IPS-18a (cell line): Measurements from ENCODE around the gene ASB18.

Experiments used
- H3K27ac ChIP-seq: one replicate; pipeline ENCODE4 v1.5.1; 2013; ENCODE audit warnings: low read length
- H3K27me3 ChIP-seq: one replicate; pipeline ENCODE4 v1.6.1; 2013; ENCODE audit warnings: mild to moderate bottlenecking, low read length; ENCODE audit not compliant: control insufficient read depth, insufficient read depth
- H3K36me3 ChIP-seq: one replicate; pipeline ENCODE4 v1.6.1; 2013; ENCODE audit warnings: low read depth, low read length; ENCODE audit not compliant: control insufficient read depth
- H3K4me1 ChIP-seq: one replicate; pipeline ENCODE4 v1.6.1; 2013; ENCODE audit warnings: low read depth, low read length; ENCODE audit not compliant: control insufficient read depth
- H3K4me3 ChIP-seq: one replicate; pipeline ENCODE4 v1.5.1; 2013; ENCODE audit warnings: low read length
- H3K9ac ChIP-seq: one replicate; pipeline ENCODE4 v1.6.1; 2013; ENCODE audit warnings: mild to moderate bottlenecking, low read length, moderate library complexity
- H3K9me3 ChIP-seq: one replicate; pipeline ENCODE4 v1.6.1; 2013; ENCODE audit warnings: low read depth, low read length; ENCODE audit not compliant: control insufficient read depth

The ASB18 gene

DNA sequence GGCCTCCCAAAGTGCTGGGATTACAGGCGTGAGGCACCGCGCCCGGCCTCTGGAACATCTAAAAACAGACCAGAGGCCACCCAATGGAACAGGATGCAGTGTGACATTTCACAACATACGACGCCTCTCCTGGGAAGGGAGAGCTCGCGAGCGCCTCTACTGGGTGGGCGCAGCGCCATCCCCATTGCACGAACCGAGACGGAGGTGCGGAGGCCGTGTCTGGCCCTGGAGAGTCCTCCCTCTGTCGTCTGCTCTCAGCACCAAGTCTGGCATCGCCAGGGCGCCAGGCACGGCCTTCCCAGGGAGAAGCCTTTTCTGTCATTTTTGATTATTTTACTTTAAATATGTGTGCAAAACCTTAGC lies 86.6 kb downstream of the ASB18 start:
- H3K4me3 ChIP-seq = peak overlapping the region; percentile 68

DNA sequence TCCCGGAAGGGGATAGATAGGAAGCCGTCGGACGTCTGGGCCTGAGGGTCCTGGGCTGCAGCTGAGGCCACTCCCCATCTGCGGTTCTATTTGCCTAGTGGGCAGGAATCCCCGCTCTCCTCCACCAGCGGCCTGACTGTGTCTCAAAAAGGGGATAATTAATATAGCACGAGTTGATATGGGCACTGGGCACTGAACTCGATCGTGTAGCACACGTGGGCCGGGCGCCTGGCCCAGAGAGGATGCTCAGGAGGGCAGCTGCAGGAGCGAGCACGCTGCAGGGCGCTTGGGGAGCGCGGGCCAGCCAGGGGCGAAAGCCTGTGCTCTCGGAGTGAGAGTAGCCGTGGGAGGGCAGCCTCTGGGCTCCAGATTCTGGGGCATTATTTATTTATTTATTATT lies 87.3 kb downstream of the ASB18 start:
- H3K4me3 ChIP-seq = no peak overlapping the region
- H3K27ac ChIP-seq = no peak overlapping the region
- peaks cover 87% of the 10 kb centered on the region for H3K27me3 ChIP-seq
- no peaks in the 10 kb centered on the region for H3K9me3 ChIP-seq
- H3K4me1 ChIP-seq = peaks cover 46% of the 10 kb centered on the region
- H3K9ac ChIP-seq = no peak overlapping the region
- H3K36me3 ChIP-seq = no peaks in the 10 kb centered on the region

More for the DNA sequence above, 86.6 kb downstream of the ASB18 start:
- Histone ChIP-seq H3K36me3 (no peaks in the 10 kb centered on the region), H3K27me3 (peaks cover 81% of the 10 kb centered on the region), H3K9me3 (no peaks in the 10 kb centered on the region), H3K9ac (no peak overlapping the region), H3K27ac (no peak overlapping the region), H3K4me1 (peaks cover 42% of the 10 kb centered on the region)

GRCh38 chr2:236176417-236176816 lies 87.8 kb downstream of the ASB18 start:
- Histone ChIP-seq H3K36me3 (no peaks in the 10 kb centered on the region), H3K9me3 (no peaks in the 10 kb centered on the region), H3K9ac (no peak overlapping the region), H3K27me3 (peaks cover 93% of the 10 kb centered on the region), H3K4me3 (no peak overlapping the region), H3K4me1 (peaks cover 51% of the 10 kb centered on the region), H3K27ac (no peak overlapping the region)

DNA sequence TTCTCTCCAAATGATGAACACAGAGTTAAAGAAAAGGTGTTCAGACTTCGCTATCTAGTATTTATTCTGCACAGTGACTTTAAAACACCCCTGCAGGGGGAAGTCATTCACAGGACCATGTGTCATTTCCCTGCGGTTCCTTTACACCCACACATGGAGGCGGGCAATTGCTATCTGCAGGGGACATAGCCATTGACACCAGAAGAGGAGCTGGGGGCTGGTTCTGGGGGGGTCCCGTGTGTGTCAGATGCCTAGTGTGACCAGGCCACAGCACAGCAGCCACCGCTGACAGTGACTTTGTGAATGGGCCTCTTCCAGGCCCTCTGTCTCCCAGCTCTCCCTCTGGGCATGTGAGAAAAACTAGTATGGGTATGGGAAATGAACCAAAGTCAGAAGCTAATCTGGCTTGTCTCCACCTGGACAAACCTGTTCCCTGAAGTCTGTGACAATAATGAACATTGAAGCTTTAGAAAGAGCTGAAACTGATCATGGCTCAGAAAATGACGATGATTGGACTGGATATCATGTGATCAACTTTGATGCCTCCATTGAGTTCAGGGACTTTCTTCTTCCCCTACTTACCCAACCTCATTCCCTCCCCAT lies 88.6 kb downstream of the ASB18 start:
- Histone ChIP-seq H3K4me1 (peaks cover 59% of the 10 kb centered on the region), H3K9ac (no peak overlapping the region), H3K27ac (no peak overlapping the region), H3K36me3 (no peaks in the 10 kb centered on the region), H3K27me3 (peaks cover 100% of the 10 kb centered on the region), H3K9me3 (peaks cover 2% of the 10 kb centered on the region), H3K4me3 (no peak overlapping the region)

GRCh38 chr2:236173729-236174607 lies 90.2 kb downstream of the ASB18 start:
- no peaks in the 10 kb centered on the region for H3K36me3 ChIP-seq
- peak overlapping the region; percentile 24 for H3K4me3 ChIP-seq
- H3K9me3 ChIP-seq = peaks cover 3% of the 10 kb centered on the region
- H3K27ac ChIP-seq = no peak overlapping the region
- no peak overlapping the region for H3K9ac ChIP-seq
- peaks cover 100% of the 10 kb centered on the region for H3K27me3 ChIP-seq
- H3K4me1 ChIP-seq = peaks cover 61% of the 10 kb centered on the region

DNA sequence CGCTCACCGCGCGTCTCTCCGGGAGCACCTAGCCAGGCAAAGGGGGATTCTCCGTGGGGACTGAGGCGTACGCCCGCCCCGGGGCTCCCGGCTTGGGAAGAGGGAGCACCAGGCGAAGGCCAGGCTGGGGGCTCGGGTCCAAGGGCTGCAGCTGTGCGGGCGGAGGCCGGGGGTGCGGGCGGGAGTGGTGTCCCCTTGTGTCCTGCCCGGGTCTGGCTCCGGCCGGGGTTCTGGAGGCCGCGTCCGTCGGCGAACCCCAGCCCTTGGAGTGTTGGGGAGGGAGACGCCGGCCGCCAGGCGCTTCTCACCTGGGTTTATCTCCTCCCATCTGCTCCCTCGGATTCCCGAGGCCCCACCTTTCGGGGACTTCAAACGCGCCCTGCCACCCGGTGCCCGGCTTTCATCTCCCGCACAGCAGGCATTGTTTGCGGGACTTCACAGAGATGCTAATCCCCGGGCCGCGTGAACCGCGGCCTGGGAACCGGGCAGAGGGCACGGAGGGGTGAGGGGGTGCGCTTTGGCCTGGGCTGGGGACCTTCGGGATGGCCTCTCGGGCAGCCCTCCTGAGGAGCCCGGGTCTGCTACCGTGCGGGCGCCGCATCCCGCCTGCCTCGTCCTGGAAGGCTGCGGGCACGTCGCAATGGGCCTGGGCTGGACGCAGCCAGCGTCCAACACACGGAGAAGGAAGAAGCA lies 91.0 kb downstream of the ASB18 start:
- H3K36me3 ChIP-seq = no peaks in the 10 kb centered on the region
- peak overlapping the region; percentile 24 for H3K4me3 ChIP-seq
- H3K27me3 ChIP-seq = peaks cover 100% of the 10 kb centered on the region
- peaks cover 3% of the 10 kb centered on the region for H3K9me3 ChIP-seq
- H3K27ac ChIP-seq = no peak overlapping the region
- peaks cover 58% of the 10 kb centered on the region for H3K4me1 ChIP-seq
- H3K9ac ChIP-seq = no peak overlapping the region

GRCh38 chr2:236172255-236173035 lies 91.8 kb downstream of the ASB18 start:
- Histone ChIP-seq H3K9ac (no peak overlapping the region), H3K27ac (no peak overlapping the region), H3K4me1 (peaks cover 58% of the 10 kb centered on the region), H3K4me3 (peak overlapping the region; percentile 4), H3K27me3 (peaks cover 100% of the 10 kb centered on the region), H3K9me3 (peaks cover 3% of the 10 kb centered on the region), H3K36me3 (no peaks in the 10 kb centered on the region)

DNA sequence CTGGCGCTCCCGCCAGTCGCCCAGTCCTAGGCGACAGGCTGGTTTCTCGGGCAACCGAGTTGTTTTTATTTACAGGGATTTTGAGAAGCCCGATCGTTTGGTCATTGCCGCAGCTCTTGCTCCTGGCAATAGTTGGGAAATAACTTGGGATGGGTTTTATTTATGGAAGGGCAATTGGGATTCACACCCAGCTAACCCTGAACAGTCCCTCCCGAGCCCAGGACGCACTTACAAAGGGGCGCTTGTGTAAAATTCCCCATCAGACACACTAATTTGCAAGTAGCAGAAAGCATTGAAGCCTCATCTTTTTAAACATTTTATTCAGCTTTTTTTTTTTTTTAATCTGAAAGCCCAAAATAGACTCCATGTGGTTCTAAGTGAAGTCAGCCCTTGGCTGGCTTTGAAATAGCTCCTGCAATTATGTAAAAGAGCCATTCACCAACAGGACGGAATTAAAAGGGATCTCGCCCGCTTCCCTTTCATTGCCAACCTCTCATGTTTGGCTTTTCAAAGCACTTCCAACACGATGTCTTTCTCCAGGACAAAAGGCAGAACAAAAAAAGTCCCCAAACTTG lies 92.4 kb downstream of the ASB18 start:
- peaks cover 100% of the 10 kb centered on the region for H3K27me3 ChIP-seq
- no peak overlapping the region for H3K9ac ChIP-seq
- peaks cover 60% of the 10 kb centered on the region for H3K4me1 ChIP-seq
- H3K27ac ChIP-seq = no peak overlapping the region
- peak overlapping the region; percentile 70 for H3K4me3 ChIP-seq
- H3K9me3 ChIP-seq = peaks cover 3% of the 10 kb centered on the region
- H3K36me3 ChIP-seq = no peaks in the 10 kb centered on the region

- peaks cover 63% of the 10 kb centered on the region for H3K4me1 ChIP-seq
- no peak overlapping the region for H3K9ac ChIP-seq
- peaks cover 100% of the 10 kb centered on the region for H3K27me3 ChIP-seq
- no peaks in the 10 kb centered on the region for H3K36me3 ChIP-seq
- H3K9me3 ChIP-seq = peaks cover 3% of the 10 kb centered on the region
- peak overlapping the region; percentile 70 for H3K4me3 ChIP-seq
- H3K27ac ChIP-seq = no peak overlapping the region
Measured at GRCh38 chr2:236171181-236171679, 93.0 kb downstream of the ASB18 start.

- Histone ChIP-seq H3K36me3 (peaks cover 2% of the 10 kb centered on the region), H3K27me3 (peaks cover 100% of the 10 kb centered on the region), H3K9me3 (peaks cover 3% of the 10 kb centered on the region), H3K27ac (no peak overlapping the region), H3K9ac (no peak overlapping the region), H3K4me3 (peak overlapping the region; percentile 70), H3K4me1 (peaks cover 60% of the 10 kb centered on the region)
Measured at GRCh38 chr2:236170590-236171165, 93.5 kb downstream of the ASB18 start.
